Sigmoid colon (tissue), 7 donors: ENCODE data around the gene CIAO2A. TPM values are rescaled to one million over a fixed set of nuclear protein-coding genes. Genes with fewer than 3 reads are reported as not detected.

Experiments
- DNase-seq: peaks from one replicate; pipeline ENCODE4 v3.0.0-alpha.2; 2019
- H3K27ac ChIP-seq, 4 donors: fragments of 200-600 bp; sonication (generic); one replicate each; pipeline ENCODE4 v1.5.1; 2016 to 2019; ENCODE audit warnings: mild to moderate bottlenecking in 1 of 4
- H3K27me3 ChIP-seq, 3 donors: fragments of 200-600 bp; sonication (generic); one replicate each; pipeline ENCODE4 v1.5.1; 2019; ENCODE audit warnings: mild to moderate bottlenecking in 1 of 3
- H3K36me3 ChIP-seq, 4 donors: fragments of 200-600 bp; sonication (generic); one replicate each; pipeline ENCODE4 v1.5.1; 2016 to 2019
- H3K4me1 ChIP-seq, 4 donors: fragments of 200-600 bp; sonication (generic); one replicate each; pipeline ENCODE4 v1.5.1; 2017 to 2019
- H3K4me3 ChIP-seq, 4 donors: fragments of 200-600 bp; sonication (generic); one replicate each; pipeline ENCODE4 v1.5.1; 2017 to 2019; ENCODE audit warnings: mild to moderate bottlenecking in 2 of 4, moderate library complexity in 1 of 4
- H3K9me3 ChIP-seq, 4 donors: fragments of 200-600 bp in 3 of 4; sonication (generic) in 3 of 4; one replicate each; pipeline versions ENCODE4 v1.5.1 to v1.6.1; 2013 to 2019
- CTCF ChIP-seq, 4 experiments: fragments of 450-650 bp in 3 of 4; fragments of 200-600 bp in 1 of 4; IDR thresholded peaks; one replicate each; pipeline ENCODE4 v1.5.1; 2016 to 2019; ENCODE audit warnings: antibody characterized with exemption in 4 of 4, mild to moderate bottlenecking in 3 of 4, moderate library complexity in 2 of 4
- EP300 ChIP-seq, 4 donors: sonication (generic); formaldehyde crosslinking; IDR thresholded peaks; one replicate each; pipeline ENCODE4 v1.6.1; 2017; ENCODE audit warnings: antibody characterized with exemption in 4 of 4
- POLR2A ChIP-seq, 2 donors: fragments of 450-650 bp; IDR thresholded peaks; one replicate each; pipeline ENCODE4 v1.6.1; 2016; ENCODE audit warnings: antibody characterized with exemption in 2 of 2, mild to moderate bottlenecking in 2 of 2, moderate library complexity in 2 of 2
- POLR2AphosphoS5 ChIP-seq, 4 donors: sonication (generic); formaldehyde crosslinking; IDR thresholded peaks; one replicate each; pipeline ENCODE4 v1.6.1; 2017; ENCODE audit warnings: antibody characterized with exemption in 4 of 4
- WGBS, 2 donors: extraction: QIAGEN DNeasy Blood & Tissue Kit; methylation state at CpG; one replicate each; pipeline ENCODE4 v1.1.7; 2013; 5-methylcytosine and 5-hydroxymethylcytosine counted together
- intact Hi-C: fragments of 100-400 bp; cut with DNase I; formaldehyde crosslinking; loops from one replicate; pipeline ENCODE4 v1.15.1; 2023
- polyA plus RNA-seq, 3 donors: library from polyadenylated mRNA; stranded (reverse); fragments of 200-250 nt; gene quantifications; one replicate each; pipeline ENCODE4 v1.2.3, GENCODE V29; 2013
- total RNA-seq, 4 donors: library from RNA; depleted of rRNA; stranded (reverse); fragments of >200 nt; gene quantifications; one replicate each; pipeline ENCODE4 v1.1.0, GENCODE V29; 2016
- donor health status: healthy with polysubstance abuse.
- donor health status: Bipolar disorder and iron deficiency.
- donor health status: healthy.

Gene CIAO2A, protein sequence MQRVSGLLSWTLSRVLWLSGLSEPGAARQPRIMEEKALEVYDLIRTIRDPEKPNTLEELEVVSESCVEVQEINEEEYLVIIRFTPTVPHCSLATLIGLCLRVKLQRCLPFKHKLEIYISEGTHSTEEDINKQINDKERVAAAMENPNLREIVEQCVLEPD
- total RNA-seq (10 to 100 TPM; 24.7 to 51.7 (median 42.2) TPM), polyA plus RNA-seq (100 to 1,000 TPM; 118 to 339 (median 223) TPM)

DNA sequence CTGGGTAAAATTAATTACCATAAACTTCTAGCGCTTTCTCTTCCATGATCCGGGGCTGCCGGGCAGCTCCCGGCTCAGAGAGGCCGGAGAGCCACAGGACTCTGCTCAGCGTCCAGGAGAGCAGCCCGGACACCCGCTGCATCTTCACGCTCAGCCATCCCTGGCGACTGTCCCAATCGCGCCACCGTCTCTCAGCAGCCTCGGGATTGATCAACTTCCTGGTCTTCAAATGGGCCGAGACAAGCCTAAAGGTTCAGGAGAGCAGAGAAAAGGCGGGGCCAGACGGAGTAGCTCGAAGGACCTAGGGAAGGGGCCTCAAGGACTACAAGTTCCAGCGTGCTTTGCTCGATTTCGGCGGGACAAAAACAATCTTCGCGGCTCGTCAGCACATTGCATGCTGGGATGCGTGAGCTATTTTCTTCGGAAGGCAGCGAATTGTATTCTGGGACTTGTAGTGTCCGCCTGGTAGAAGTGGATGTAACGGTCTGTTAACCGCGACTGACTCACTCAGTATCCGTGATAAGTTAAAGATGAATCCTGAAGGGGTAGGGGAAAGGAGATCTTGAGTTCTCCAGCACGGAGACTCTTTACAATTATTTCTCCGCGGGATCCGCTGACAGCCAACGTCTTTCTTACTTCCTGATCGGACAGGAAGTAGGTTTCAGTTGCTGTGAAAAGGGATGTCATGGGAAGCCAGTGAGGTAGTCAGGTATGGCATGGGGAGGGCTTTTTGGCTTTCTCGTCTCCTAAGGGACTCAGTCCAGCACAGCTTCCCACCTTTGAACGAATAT, at the start of gene CIAO2A:
Gene CIAO2A, minus strand, starts transcription at position 212 of the 791 bp plus-strand sequence. Its CDS starts 70 bp downstream, at position 142.
- intact Hi-C loops = loop anchor here (2.0 kb wide), 1 partner anchor 69 kb away; the partner anchor contains the start of gene PPIB
- Histone ChIP-seq H3K27me3 (no peaks in the 10 kb centered on the region), H3K4me3 (peak within 1 kb of the TSS; percentile 60 to 75 (median 68)), H3K9me3 (no peaks in the 10 kb centered on the region), H3K27ac (peak within 1 kb of the TSS; percentile 87 to 91 (median 90)), H3K4me1 (peaks cover 0 to 57% (median 49%) of the 10 kb centered on the region in 4 donors), H3K36me3 (peaks cover 0 to 12% (median 0%) of the 10 kb centered on the region in 4 donors)
- WGBS, 2 donors = 0 to 1% methylated on average over 41 of the region's 41 CpGs
- DNase-seq = peak; percentile 98
- TF ChIP-seq CTCF (IDR thresholded peaks at IDR 0.05) = no peak
- TF ChIP-seq POLR2AphosphoS5 (IDR thresholded peaks at IDR 0.05) = peak; percentile 52 to 90 (median 68)
- TF ChIP-seq EP300 (IDR thresholded peaks at IDR 0.05) = peak in 1 of 4 donors; percentile 13
- peak; percentile 45 to 52 for TF ChIP-seq POLR2A (IDR thresholded peaks at IDR 0.05)

- no peak for DNase-seq
- H3K36me3 ChIP-seq = peaks cover 0 to 55% (median 13%) of the 10 kb centered on the region in 4 donors
- no peak overlapping the region for H3K27ac ChIP-seq
- intact Hi-C loops = no loop called here
- H3K27me3 ChIP-seq = no peaks in the 10 kb centered on the region
- TF ChIP-seq POLR2A (IDR thresholded peaks at IDR 0.05) = no peak
- TF ChIP-seq EP300 (IDR thresholded peaks at IDR 0.05) = no peak
- TF ChIP-seq POLR2AphosphoS5 (IDR thresholded peaks at IDR 0.05) = no peak
- TF ChIP-seq CTCF (IDR thresholded peaks at IDR 0.05) = no peak
- no peaks in the 10 kb centered on the region for H3K9me3 ChIP-seq
- 88 to 93% methylated on average over 6 of the region's 6 CpGs for WGBS, 2 donors
- H3K4me3 ChIP-seq = no peak overlapping the region
- no peaks in the 10 kb centered on the region for H3K4me1 ChIP-seq
These were observed 49.6 kb upstream of the CIAO2A start for GRCh38 chr15:64143276-64143675.

- Histone ChIP-seq H3K4me1 (no peaks in the 10 kb centered on the region), H3K27me3 (no peaks in the 10 kb centered on the region), H3K36me3 (peaks cover 6 to 68% (median 23%) of the 10 kb centered on the region in 4 donors), H3K4me3 (no peak overlapping the region), H3K9me3 (no peaks in the 10 kb centered on the region), H3K27ac (no peak overlapping the region)
- 95 to 96% methylated on average over 8 of the region's 8 CpGs for WGBS, 2 donors
- intact Hi-C loops = no loop called here
- no peak for TF ChIP-seq POLR2A (IDR thresholded peaks at IDR 0.05)
- no peak for TF ChIP-seq POLR2AphosphoS5 (IDR thresholded peaks at IDR 0.05)
- no peak for TF ChIP-seq EP300 (IDR thresholded peaks at IDR 0.05)
- no peak for TF ChIP-seq CTCF (IDR thresholded peaks at IDR 0.05)
- peak; percentile 52 for DNase-seq
These were observed 48.3 kb upstream of the CIAO2A start for GRCh38 chr15:64141798-64142512.

- 94 to 95% methylated on average over 4 of the region's 4 CpGs for WGBS, 2 donors
- Histone ChIP-seq H3K9me3 (no peaks in the 10 kb centered on the region), H3K36me3 (peaks cover 27 to 80% (median 46%) of the 10 kb centered on the region in 4 donors), H3K27me3 (no peaks in the 10 kb centered on the region), H3K27ac (no peak overlapping the region), H3K4me3 (no peak overlapping the region), H3K4me1 (peaks cover 0 to 13% (median 7%) of the 10 kb centered on the region in 4 donors)
- intact Hi-C loops = no loop called here
- TF ChIP-seq EP300 (IDR thresholded peaks at IDR 0.05) (no peak), POLR2A (IDR thresholded peaks at IDR 0.05) (no peak), POLR2AphosphoS5 (IDR thresholded peaks at IDR 0.05) (no peak), CTCF (IDR thresholded peaks at IDR 0.05) (no peak)
- peak; percentile 57 for DNase-seq
These were observed 44.8 kb upstream of the CIAO2A start for GRCh38 chr15:64138331-64138941.
